GM06990 (cell line): Measurements from ENCODE around the gene KANK4.

Experiments
- DNase-seq: peaks from one replicate; pipeline ENCODE4 v3.0.0-alpha.2; 2011; ENCODE audit not compliant: insufficient read length; ENCODE audit errors: extremely low read depth
- H3K27me3 ChIP-seq: replicated peaks from 2 replicates; pipeline ENCODE4 v1.6.0; 2011; ENCODE audit warnings: low read length; ENCODE audit not compliant: control insufficient read depth, insufficient read depth
- H3K36me3 ChIP-seq: 2 replicates; pipeline ENCODE4 v1.5.1; 2011; ENCODE audit warnings: low read length; ENCODE audit not compliant: control insufficient read depth, insufficient read depth
- H3K4me3 ChIP-seq: replicated peaks from 2 replicates; pipeline ENCODE4 v1.5.1; 2011; ENCODE audit warnings: low read depth, mild to moderate bottlenecking, control low read depth, low read length
- TF ChIP-seq, protein P1 (sequence below): IDR thresholded peaks from 2 replicates; pipeline ENCODE4 v1.5.1; 2011; ENCODE audit warnings: low read length, control low read depth, mild to moderate bottlenecking, inconsistent platforms; ENCODE audit not compliant: insufficient read depth, poor library complexity, severe bottlenecking

The KANK4 gene

DNA sequence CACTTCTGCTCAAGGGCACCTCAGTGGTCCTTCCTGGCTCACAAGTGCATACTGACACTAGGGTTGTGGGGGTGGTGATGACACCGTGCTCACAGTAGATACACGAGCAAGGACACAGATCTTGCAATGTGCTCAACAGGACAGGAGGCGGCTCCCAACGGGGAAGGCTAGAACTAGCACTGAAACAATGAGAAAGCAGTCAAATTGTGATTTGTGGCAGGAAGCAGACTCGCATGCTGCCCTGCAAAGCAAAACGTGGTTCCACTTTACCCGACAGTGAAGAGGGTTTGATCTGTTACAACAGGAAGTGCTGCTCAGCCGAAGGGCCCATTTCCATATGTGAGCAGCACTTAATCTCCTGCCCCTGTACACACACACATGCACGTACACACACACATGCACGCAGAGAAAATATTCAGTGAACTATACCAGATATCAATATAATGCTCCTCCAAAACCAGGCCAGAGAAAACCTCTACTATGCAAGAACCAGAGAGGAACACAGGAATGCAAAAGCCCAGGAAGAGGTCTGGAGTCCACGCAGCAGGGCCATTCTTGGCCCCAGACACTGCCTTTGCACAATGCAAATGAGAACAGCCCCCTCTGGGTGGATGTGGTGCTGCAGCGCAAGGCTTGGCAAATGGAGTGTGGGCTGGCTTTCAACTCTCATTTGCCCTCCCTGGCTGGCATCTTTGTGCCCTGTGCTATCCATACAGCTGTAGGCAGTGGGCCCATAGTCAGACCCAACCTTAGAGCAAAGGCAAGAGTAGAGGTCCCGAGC, 47.1 kb downstream of the KANK4 start:
- H3K36me3 ChIP-seq = no peaks in the 10 kb centered on the region
- TF ChIP-seq, protein P1, sequence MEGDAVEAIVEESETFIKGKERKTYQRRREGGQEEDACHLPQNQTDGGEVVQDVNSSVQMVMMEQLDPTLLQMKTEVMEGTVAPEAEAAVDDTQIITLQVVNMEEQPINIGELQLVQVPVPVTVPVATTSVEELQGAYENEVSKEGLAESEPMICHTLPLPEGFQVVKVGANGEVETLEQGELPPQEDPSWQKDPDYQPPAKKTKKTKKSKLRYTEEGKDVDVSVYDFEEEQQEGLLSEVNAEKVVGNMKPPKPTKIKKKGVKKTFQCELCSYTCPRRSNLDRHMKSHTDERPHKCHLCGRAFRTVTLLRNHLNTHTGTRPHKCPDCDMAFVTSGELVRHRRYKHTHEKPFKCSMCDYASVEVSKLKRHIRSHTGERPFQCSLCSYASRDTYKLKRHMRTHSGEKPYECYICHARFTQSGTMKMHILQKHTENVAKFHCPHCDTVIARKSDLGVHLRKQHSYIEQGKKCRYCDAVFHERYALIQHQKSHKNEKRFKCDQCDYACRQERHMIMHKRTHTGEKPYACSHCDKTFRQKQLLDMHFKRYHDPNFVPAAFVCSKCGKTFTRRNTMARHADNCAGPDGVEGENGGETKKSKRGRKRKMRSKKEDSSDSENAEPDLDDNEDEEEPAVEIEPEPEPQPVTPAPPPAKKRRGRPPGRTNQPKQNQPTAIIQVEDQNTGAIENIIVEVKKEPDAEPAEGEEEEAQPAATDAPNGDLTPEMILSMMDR = peak; percentile 33
- no peaks in the 10 kb centered on the region for H3K27me3 ChIP-seq
- no peak overlapping the region for H3K4me3 ChIP-seq
- DNase-seq = no peak

DNA sequence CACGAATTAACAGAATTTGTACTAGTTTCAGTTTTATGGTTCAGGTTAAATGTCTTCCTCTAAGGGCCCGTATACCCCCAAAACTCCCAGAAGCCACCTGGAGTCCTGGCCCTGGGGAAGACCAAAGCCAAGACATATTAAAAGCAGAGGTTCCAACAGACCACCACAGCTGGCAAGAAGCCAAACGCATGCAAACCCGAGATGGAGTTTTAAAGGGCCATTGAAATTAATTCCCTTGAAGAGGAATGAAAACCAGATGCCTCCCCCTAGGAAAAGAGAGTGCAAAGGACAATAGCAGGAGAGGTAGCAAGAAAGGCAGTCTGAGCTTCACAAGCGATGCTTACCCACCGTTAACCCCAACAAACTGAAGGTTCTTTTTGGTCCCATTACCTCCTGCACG, 48.1 kb downstream of the KANK4 start:
- Histone ChIP-seq H3K27me3 (no peaks in the 10 kb centered on the region), H3K4me3 (no peak overlapping the region), H3K36me3 (no peaks in the 10 kb centered on the region)
- TF ChIP-seq, protein P1 = no peak
- no peak for DNase-seq

DNA sequence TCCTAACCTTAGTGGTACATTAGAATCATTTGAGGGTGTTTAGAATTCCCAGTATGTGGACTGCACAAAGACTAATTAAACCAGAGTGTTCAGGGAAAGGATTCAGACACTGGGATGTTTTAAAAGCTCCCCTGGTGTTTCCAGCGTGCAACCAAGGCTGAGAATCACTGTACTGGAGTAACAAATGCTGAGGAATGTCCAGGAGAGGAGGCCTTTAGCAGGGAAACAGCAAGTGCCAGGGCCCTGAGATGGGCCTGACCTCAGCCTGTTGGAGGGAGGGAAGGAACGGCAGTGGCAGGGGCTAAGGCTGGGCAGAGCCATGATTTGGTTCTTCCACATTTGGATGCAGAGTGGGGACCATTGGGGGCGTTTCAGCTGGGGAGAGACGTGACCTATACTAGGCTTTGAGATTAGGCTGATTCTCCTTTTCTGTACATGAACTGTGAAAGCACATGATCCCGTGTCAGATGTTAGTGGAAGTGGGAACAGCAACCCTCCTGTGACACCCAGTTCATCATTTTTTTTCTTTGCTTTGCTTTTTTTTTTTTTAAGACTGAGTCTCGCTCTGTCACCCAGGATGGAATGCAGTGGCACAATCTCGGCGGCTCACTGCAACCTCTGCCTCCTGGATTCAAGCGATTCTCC, 49.3 kb downstream of the KANK4 start:
- TF ChIP-seq, protein P1 = no peak
- Histone ChIP-seq H3K36me3 (no peaks in the 10 kb centered on the region), H3K27me3 (no peaks in the 10 kb centered on the region), H3K4me3 (no peak overlapping the region)
- DNase-seq = no peak

DNA sequence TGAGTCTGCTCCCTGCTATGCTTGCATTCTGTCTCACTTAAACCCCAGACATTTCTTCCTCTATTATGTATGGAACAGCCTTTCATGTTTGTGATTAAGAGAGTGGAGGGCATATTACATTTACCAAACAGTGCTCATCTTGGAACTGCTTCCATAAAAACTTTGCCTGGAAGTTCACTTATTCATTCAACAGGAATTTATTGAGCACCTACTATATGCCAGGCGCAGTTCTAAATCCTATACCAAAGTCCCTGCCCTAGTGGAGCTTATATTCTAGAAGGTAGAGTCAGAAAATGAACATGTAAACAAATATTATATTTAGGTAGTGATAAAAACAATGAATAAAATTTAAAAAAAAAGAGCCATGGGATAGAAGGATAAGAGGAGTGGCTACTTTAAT, 49.8 kb downstream of the KANK4 start:
- Histone ChIP-seq H3K4me3 (no peak overlapping the region), H3K27me3 (no peaks in the 10 kb centered on the region), H3K36me3 (no peaks in the 10 kb centered on the region)
- TF ChIP-seq, protein P1 = no peak
- no peak for DNase-seq

DNA sequence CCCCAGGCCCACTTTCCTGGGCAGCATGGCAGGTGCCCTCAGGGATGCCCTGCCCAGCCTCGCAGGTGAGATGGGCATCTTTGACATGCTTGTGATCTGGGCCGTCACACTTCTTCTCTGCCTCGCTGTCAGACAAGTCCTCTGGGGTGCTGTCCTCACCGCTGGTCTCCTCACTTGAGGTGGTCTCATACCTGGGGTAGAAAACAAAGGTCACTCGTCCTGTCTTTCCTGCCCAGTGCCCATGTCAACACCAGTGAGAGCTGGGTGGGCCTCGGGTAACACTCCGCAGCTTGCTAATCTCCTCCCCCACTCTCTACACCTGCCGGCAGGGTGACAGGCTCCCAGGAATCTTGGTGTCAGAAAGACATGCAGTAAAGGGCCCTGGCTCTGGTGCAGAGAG, 50.9 kb downstream of the KANK4 start:
- H3K4me3 ChIP-seq = no peak overlapping the region
- H3K36me3 ChIP-seq = no peaks in the 10 kb centered on the region
- TF ChIP-seq, protein P1 = no peak
- H3K27me3 ChIP-seq = no peaks in the 10 kb centered on the region
- no peak for DNase-seq
